HG03521 (cell line): Measurements from ENCODE around the gene CC2D1B.

Experiments
- ATAC-seq: cut with Tn5 transposase; IDR thresholded peaks from one replicate; pipeline ENCODE4 v1.9.1; 2021; ENCODE audit warnings: mild to moderate bottlenecking, moderate library complexity; ENCODE audit not compliant: unreplicated experiment

The CC2D1B gene

DNA sequence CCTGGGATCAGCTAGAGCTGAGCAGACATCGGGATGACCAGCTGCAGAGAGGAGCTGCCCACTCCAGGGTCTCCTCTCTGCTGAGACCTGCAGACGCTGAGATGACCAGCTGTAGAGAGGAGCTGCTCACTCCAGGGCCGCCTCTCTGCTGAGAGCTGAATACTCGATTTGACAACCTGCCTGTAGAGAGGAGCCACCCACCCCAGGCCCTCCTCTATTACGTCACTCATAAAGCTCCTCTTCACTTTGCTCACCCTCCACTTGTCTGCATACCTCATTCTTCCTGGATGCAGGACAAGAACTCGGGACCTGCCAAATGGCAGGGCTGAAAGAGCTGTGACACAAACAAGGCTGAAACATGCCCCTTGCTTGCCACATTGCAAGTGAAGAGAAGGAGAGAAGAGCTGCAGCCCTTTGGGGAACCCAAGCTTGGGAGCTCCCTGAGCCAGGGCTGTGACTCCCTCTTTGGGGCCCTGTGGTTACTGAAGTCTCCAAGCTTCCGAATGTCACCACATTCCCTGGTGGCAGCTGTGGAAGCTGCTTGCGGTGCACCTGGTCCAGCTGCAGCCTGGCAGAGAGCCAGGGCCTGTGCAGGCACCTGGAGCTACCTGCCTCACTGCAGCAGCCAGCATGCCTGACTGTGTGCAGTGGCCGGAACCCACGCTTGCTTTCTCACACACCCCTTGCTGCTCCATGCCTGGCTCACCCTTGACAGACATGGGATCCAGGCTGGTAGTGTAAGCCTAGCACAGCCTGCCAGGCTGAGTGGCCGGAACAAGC lies 59.6 kb downstream of the CC2D1B start:
- no peak for ATAC-seq

DNA sequence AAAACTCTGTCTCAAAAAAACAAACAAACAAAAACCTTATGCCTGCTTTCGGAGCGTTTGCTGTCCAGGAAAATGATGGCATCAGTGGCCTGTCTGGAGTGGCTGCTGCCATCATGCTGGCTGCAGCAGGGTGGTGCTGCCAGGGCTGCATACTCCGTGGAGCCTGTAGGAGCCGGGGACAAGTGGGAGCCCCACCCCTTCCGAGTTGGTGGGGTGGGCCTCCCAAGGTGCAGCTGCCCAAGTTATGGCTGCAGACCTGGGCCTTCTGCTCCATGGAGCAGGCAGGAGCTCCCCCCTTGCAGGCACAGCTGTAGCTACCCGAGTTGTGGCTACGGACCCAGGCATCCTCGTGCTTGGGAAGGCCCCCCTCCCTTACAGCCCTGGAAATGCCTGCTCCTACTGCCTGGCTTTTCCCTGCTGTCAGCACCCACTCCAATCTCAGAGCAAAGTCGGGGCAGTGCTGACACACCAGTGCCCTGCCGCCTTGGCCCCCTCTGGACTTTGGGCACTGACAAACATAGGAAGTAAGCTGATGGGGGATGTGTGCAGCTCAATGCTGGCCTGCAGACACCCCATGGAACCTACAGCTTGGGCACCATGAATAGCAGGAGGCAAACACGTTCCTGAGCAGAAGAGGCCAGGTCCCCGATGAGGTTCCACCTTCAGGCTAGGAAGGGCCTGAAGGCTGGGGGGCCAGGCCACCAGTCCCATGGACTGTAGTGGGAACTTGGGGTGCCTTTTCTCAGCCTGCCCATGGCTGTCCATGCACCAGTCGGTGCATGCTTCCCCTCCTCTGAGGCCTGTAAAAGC lies 60.4 kb downstream of the CC2D1B start:
- ATAC-seq: no peak
